Suppressor macrophage treated with lipopolysaccharide for 4 hours (primary cell): ENCODE data around the gene ACSF2.
"Not testable (repeated sequence)": the region's sequence is repeated elsewhere in the genome, so short reads cannot be mapped to it uniquely, and the experiment has no call there.

ENCODE experiments used
- DNase-seq: peaks from one replicate; pipeline ENCODE4 v3.0.0-alpha.2; 2020

Gene ACSF2

DNA sequence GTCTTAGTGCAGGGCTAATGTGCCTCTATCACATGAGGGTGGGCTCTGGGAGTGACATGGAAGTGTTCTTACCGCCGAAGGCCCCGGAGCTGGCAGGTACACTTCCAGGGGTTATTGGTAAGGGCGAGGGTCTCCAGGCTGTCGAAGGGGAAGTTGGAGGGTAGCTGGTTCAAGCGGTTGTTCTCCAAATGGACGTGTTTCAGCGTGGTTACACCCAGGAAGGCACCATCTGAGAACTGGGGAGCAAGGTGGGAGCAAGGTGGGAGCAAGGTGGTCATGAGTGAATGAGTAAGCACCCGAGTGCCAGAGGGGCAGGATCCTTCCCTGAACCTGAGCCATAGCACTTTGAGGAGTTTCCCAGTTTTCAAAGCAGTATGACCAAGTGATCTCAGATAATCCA lies 39.6 kb downstream of the ACSF2 start:
- no peak for DNase-seq

DNA sequence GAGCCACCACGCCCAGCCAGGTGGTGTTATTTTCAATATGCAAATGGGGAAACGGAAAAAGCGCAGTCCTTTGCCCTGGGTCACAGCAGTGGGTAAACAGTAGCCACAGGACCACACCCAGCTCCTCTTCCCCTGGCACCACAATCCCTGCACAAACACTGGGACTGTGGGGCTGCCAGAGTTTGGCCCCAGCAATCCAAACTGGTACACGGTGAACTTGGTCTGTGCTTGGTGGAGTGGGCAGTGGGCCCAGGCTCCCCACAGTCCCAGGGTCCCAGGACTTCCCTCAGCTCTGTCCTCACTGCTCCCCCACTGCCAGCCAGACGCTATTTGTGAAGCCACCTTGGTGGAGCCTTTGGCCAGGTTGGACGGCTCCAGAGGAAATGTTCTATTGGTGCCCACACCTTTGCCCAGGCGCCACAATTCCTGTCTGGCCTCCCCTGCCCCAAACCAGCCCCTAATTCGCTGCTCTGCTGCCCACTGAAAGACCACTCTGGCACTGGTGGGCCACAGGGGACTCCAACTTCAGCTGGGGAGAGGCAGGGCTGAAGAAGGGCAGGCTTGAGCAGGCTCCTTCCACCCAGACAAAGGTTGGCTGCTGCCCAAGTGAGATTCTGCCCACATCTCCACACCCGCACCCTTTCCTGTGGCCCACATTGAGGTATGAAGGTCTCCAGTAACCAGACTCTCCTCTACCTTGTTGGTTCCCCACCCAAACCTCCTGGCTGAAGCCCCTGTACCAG lies 40.5 kb downstream of the ACSF2 start:
- no peak for DNase-seq

DNA sequence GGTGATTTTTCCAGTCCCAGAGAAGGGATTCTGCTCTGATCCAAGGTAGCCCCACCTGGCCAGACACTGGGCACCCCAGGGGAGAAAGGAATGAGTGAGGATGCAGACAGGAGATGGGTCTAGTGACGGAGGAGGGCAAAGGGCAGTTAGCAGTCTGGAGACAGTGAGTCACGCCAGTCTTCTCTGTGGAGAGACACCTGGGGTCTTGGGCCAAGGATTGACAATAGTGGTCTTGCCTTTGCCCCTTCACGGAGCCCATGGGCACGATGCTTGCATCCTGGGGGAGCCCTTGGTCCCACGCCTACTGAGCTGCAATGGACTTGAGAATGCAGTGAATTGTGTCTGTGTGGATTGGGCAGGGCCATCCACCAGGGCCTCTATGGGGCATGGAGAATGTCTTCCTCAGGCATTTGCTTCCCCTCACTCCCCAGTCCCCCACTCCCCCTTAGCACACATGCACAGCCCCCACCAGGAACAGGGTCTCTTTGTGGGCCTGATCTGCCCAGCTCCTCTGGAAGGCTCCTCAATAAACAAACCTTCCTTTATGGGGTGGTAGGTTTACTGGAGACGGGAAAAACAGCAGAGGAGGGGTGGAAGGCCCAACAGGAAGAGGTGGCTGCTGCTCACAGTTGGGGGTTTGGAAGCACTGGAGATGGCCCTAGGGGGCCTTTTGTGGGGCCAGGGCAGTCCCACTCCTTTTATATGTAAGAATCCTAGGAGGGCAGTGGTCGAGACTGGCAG lies 41.3 kb downstream of the ACSF2 start:
- no peak for DNase-seq

DNA sequence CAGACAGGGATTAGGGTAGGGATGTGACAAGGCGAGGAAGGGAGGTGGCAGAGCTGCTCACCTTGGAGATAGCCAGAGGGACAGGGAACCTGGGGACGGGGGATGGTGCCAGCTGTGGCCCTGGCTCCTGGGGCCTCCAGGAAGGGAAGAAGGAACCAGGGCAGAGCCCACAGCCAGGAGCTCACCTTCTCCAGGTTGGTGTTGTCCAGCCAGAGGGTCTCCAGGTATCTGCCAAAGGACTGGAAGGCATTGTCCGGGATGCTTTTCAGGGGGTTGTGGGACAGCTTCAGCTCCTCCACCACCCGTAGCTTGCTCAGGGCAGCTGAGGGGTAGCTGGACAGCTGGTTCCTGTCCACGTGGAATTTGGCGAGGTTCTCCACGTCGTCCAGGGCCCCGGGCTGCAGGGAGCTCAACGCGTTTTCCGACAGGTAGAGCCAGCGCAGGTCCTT lies 41.9 kb downstream of the ACSF2 start:
- no peak for DNase-seq

DNA sequence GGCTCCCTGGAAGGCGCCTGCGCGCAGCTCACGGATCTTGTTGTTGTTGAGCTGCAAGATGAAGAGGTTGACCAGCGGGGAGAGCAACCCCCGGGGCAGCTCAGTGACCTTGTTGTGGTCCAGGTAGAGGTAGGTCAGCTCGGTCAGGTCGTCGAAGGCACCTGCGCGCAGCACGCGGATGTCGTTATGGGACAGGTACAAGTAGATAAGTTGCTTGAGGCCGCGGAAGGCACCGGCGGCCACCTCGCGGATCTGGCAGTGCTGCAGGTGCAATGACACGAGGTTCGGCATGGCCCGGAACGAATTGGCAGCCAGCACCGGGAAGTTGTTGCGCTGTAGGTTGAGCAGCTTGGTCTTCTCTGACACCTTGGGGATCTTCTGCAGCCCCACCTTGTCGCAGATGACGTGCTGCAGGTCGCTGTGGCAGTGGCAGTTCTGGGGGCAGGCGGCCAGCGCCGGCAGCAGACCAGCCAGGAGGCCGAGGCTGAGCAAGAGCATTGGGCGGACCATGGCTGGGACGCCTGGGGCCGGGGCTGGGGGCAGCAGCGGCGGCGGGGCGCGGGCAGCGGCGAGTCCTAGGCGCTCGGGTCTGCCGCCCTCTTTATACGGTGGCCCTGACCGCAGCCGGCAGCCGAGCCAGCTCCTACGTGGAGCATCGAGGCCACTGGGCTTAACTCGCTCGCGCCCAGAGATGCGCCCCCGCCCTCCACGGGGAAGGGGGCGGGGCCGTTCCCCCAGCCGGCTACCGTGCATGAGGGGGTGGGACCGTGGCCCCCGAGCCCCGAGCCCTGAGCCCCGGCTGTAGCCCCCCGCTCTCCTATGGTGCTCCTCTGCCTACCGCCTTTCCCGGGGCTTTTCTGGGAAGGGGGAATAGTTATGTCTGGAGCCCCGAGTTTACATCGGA lies 42.5 kb downstream of the ACSF2 start, which contains the start of gene CHAD:
TSS of gene CHAD (minus strand) at position 577 of the 904 bp plus-strand sequence. CDS start at position 510, 67 bp downstream.
- no peak for DNase-seq

DNA sequence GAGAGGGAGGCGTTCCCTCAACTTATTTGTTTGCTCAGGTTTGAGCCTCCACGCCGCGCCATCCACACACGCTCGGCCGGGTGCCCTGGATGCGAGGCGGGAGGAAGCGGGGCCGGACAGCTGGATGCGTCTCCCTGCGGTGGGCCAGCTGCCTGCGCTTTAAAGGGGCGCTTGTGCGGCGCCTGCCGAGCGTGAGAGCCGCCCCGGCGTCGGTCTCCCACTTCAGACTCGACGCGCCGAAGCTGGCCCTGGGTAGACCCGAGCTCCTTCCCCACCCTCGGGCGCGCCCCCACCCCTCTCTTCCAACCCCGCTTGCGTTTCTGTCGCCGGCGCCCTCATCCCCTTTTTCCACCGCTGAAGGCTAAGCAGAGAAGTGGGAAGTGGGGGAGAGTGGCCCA lies 43.2 kb downstream of the ACSF2 start:
- no peak for DNase-seq

DNA sequence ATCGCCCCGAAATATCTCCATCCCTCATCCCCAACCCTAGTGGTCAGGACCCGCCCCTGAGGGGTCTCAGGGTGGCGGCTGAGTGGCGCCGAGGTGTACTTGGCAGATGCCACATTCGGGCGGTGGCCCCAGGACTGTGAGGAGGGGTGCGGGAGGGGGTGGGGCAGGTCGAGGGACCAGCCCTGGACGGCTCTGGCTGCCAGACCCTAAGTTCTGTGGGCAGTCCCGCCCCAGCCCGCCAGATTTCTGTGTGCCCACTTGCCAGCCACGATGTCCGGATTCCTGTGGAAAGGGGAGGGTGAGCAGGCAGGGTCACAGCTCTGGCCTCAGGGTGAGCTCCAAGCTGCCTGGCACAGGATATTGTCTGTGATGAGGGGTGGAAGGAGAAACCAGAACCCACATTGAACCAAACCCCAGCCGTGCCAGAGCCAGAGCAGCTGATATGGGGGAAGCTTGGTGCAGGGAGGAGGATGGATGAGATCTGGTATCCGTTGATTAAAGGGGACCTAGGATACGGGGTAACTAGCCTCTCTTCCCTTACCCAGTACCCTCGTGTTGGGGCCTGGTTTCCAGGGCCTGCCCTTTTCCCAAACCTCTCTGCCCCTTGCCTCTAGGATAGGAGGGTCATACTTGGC lies 43.8 kb downstream of the ACSF2 start:
- DNase-seq: no peak

DNA sequence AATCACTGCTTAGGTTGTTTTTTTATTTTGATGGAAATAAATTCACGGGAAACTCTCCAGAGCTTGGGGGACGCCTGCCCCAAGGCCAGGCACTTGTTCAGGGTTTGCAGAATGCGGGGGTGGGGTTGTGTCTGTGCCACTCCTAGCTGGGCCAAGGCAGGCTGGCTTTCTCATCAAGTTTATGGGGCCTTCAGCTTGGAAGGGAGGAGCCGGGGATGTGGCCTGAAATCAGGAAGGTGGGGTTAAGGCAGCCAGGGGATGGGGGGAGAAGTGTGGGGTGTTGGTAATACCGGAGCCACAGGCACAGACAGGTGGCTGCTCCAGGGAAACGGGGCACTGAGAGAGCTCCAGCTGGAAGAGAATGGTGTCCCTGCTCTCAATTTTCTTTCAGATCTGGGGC lies 44.4 kb downstream of the ACSF2 start:
- no peak for DNase-seq

DNA sequence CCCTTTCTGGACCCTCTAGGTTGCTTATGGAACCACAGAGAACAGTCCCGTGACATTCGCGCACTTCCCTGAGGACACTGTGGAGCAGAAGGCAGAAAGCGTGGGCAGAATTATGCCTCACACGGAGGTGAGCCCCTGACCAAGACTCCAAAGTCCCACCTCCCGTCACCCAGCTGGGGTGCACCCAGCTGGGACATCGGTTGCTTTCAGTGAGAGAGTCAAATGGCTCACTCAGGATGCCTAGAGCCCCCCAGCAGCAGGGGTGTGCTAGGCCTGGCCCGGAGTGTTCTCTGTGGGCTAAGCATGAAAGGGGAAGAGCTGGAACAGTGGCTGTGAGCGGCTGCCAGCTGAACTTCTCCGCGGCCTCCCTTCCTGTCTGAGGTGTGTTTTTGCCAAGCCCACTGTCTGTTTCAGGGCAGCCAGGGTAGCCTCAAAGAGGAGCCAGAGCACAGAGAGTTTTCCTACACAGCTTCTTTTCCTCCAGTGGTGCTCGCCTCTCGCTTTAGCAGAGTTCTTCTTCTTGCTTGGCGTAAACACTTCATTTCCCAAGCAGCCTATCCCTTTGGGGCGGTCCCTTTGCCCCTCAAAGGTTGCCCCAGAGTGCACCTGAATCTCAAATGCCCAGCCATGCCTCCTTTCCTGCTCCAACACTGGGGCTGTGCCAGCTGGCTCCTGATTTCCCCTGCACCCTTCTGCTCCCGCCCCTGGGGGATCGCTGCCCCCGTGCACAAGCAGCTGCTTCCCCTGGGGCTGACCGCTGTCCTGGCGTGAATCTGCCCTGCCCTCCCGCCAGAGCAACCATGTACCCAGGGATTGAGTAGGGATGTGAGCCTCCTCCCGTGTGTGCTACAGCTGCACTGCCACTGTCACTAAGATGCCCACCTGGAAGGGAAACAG lies 45.2 kb downstream of the ACSF2 start:
- no peak for DNase-seq

DNA sequence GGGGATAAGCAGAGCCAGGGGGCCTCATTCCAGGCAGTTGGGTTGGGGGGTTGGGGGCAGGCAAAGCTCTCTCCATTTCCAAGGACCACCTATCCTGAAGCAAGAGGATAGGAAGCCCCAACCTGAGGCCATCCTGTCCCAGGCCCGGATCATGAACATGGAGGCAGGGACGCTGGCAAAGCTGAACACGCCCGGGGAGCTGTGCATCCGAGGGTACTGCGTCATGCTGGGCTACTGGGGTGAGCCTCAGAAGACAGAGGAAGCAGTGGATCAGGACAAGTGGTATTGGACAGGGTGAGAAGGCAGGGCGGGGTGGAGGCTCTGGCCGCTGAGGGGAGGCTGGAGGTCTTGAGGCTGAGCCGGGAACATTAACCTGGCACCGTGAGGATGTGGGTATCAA lies 46.3 kb downstream of the ACSF2 start:
- DNase-seq: no peak

DNA sequence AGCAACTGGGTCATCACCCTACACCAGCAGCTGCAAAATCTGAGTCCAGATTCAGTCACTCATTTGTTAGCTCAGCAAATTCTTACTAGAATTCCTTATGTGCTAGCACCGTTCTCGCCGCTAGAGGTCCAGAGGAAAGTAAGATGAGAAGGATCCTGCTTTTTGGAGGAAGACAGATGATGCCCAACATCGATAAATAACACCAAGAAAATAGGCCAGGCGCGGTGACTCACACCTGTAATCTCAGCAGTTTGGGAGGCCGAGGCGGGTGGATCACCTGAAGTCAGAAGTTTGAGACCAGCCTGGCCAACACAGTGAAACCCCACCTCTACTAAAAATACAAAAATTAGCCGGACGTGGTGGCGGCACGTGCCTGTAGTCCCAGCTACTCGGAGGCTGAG lies 46.7 kb downstream of the ACSF2 start:
- not testable (repeated sequence) for DNase-seq

DNA sequence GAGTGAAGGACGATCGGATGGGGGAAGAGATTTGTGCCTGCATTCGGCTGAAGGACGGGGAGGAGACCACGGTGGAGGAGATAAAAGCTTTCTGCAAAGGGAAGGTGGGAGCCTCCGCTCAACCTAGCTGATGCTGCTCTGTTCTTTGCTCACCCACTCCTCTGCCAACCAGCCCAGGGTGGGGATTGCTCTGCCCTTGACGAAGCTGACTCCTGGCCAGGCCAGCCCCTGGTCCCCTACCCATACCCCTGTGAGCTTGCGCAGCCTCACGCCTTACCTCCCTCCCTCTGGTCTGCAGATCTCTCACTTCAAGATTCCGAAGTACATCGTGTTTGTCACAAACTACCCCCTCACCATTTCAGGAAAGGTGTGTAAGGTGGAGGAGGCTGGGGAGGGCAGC lies 47.9 kb downstream of the ACSF2 start:
- DNase-seq: no peak

DNA sequence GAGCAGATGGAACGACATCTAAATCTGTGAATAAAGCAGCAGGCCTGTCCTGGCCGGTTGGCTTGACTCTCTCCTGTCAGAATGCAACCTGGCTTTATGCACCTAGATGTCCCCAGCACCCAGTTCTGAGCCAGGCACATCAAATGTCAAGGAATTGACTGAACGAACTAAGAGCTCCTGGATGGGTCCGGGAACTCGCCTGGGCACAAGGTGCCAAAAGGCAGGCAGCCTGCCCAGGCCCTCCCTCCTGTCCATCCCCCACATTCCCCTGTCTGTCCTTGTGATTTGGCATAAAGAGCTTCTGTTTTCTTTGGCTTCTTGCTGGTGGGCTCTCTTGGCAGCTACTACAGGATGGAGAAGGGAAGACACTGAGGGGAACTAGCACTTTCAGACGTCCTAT lies 48.5 kb downstream of the ACSF2 start:
- DNase-seq: no peak

DNA sequence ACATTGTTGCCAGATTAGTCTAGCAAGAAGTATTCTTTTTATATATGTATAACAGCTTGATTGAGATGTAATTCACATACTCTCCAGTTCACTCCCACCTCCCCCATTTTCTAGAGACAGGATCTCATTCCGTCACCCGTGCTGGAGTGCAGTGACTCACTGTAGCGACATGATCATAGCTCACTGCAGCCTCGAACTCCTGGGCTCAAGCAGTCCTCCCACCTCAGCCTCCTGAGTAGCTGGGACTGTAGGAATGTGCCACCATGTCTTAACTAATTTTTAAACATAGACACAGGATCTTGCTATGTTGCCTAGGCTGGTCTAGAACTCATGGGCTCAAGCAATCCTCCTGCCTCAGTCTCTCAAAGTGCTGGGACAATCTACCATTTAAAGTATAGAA lies 49.3 kb downstream of the ACSF2 start:
- no peak for DNase-seq

DNA sequence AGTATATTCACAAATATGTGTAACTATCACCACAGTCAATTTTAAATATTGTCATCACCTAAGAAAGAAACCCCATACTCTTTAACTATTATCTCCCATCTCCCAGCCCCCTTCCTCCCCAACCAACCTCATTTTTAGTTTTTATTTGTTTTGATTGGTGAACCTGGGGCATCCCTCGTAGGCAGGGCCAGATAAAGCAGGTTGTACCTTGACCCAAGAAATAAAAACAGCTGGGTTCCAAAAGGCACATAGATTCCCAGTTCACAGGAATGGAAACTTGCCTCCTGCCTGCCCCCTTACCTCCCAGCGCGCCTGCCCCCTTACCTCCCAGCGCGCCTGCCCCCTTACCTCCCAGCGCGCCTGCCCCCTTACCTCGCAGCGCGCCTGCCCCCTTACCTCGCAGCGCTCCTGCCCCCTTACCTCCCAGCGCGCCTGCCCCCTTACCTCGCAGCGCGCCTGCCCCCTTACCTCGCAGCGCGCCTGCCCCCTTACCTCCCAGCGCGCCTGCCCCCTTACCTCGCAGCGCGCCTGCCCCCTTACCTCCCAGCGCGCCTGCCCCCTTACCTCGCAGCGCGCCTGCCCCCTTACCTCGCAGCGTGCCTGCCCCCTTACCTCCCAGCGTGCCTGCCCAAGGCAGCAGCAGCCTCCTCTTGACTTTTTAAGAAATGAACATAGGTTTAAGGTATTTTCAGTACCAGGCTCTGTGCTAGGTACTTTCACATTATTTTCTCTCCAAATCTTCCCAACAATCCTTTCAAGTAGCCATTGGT lies 49.9 kb downstream of the ACSF2 start:
- not testable (repeated sequence) for DNase-seq

DNA sequence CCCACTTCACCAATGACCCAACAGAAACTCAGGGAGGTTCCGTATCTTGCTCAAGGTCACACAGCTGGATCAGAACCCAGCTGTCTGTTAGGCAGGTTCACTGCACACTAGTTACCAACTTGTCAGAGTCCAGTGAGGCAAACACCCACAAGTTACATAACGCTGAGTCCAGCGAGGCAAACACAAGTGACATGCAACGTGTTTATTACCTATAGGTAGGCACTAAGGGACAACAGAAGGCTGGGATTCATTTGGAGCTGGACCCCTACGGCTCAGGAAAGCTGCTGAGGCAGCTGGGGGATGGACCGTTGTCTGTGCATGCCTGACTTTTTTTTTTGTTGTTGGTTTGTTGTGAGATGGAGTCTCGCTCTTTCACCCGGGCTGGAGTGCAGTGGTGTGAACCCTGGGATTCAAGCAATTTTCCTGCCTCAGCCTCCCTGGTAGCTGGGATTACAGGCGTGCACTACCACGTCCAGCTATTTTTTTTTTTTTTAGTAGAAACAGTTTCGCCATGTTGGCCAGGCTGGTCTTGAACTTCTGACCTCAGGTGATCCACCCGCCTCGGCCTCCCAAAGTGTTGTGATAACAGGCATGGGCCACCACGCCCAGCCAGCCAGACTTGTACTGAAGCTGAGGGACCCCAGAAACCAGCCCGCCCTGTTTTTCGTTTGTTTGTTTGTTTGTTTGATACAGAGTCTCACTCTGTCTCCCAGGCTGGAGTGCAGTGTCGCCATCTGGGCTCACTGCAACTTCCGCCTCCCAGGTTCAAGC lies 50.7 kb downstream of the ACSF2 start:
- DNase-seq: no peak

DNA sequence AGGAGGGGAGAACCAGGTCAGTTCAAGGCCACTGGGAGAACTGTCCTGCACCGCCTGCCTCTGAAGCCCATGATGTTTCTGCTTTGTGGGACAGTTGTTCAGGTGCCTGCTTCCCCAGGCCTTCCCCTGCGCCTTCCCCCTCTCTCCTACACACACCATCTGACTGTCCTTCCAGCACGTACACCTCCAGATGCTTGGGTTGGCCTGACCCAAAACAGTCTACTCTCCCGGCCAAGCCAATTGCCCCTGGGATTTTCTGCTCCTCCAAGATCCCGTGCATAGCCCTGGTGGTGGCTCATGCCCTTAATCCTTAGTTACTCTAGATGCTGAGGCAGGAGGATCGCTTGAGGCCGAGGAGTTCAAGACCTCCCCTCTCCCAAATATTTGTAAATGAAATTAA lies 52.0 kb downstream of the ACSF2 start:
- no peak for DNase-seq

DNA sequence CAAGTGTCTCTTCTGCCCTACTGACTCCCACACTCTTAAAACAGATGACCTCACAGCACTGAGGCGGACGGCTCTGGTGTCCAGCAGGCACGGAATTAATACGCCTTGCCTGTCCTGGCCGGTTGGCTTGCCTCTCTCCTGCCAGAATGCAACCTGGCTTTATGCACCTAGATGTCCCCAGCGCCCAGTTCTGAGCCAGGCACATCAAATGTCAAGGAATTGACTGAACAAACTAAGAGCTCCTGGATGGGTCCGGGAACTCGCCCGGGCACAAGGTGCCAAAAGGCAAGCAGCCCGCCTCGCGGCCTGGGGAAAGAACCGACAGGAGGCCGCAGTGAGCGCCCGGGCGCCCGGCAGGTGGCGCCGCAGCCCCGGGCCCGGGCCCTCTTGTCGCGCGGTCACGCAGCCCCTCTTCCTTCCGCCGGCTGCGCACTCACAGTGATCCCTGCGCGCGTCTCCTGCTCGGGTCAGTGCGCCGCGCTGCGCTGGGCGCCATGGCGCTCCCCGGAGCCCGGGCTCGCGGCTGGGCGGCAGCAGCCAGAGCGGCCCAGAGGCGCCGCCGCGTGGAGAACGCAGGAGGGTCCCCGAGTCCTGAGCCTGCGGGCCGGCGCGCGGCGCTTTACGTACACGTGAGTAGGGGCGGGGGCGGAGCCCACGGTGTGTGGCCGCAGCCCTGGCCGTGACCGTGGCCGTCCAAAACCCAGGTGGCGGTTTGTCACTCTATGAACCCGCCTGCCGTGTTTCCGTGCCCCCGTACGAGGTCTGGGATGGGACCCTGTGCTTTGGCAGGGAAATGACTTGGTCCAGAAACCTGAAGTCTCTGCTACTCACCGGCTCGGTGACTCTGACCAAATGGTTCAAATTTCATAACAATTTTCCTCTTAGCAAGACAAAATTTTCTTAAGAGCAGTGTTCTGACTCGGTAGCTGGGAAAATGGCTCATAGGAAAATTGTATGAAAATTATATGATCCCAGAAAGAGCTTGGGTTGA lies 52.7 kb downstream of the ACSF2 start, which contains the start of gene RSAD1:
TSS of gene RSAD1 (plus strand) at position 470 of the 991 bp plus-strand sequence. CDS start at position 495, 25 bp downstream.
- peak; percentile 93 for DNase-seq
